Measurements from ENCODE around the gene PRKCB. TPM values are rescaled to one million over a fixed set of nuclear protein-coding genes. Genes with fewer than 3 reads are reported as not detected.
"Not testable (repeated sequence)": the region's sequence is repeated elsewhere in the genome, so short reads cannot be mapped to it uniquely, and the experiment has no call there.

PRKCB gene
- total RNA-seq, 2 donors from 2014 or later, result 2.9 to 28.6 TPM

GRCh38 chr16:23927796-23928195 is 92.0 kb downstream of the PRKCB start:
- 37% methylated on average over 4 of the region's 4 CpGs for WGBS
- Histone ChIP-seq H3K27me3 (replicated peaks; ENCODE audit: insufficient read depth) (no peaks in the 10 kb centered on the region), H3K4me3 (no peak overlapping the region), H3K27ac (no peak overlapping the region), H3K9me3 (no peaks in the 10 kb centered on the region), H3K36me3 (no peaks in the 10 kb centered on the region), H3K4me1 (replicated peaks) (no peaks in the 10 kb centered on the region)
- intact Hi-C loops (cut with DNase I), result no loop called here
- no peak for DNase-seq (ENCODE audit: low spot score)
- TF ChIP-seq POLR2AphosphoS5 (IDR thresholded peaks at IDR 0.05), result no peak
- TF ChIP-seq POLR2A (IDR thresholded peaks at IDR 0.05), result no peak
- no peak for TF ChIP-seq CTCF (IDR thresholded peaks at IDR 0.05)

- WGBS, result 88% methylated on average over 4 of the region's 4 CpGs
- intact Hi-C loops (cut with DNase I), result no loop called here
- Histone ChIP-seq H3K27ac (no peak overlapping the region), H3K4me3 (no peak overlapping the region), H3K27me3 (replicated peaks; ENCODE audit: insufficient read depth) (no peaks in the 10 kb centered on the region), H3K36me3 (no peaks in the 10 kb centered on the region), H3K4me1 (replicated peaks) (no peaks in the 10 kb centered on the region), H3K9me3 (no peaks in the 10 kb centered on the region)
- TF ChIP-seq POLR2A (IDR thresholded peaks at IDR 0.05) (no peak), CTCF (IDR thresholded peaks at IDR 0.05) (no peak)
- no peak for DNase-seq (ENCODE audit: low spot score)
Observed at GRCh38 chr16:23929237-23929636, 93.5 kb downstream of the PRKCB start.

GRCh38 chr16:23929856-23930255 is 94.1 kb downstream of the PRKCB start:
- Histone ChIP-seq H3K27me3 (replicated peaks; ENCODE audit: insufficient read depth) (no peaks in the 10 kb centered on the region), H3K4me3 (no peak overlapping the region), H3K27ac (no peak overlapping the region), H3K9me3 (no peaks in the 10 kb centered on the region), H3K4me1 (replicated peaks) (no peaks in the 10 kb centered on the region), H3K36me3 (no peaks in the 10 kb centered on the region)
- no peak for DNase-seq (ENCODE audit: low spot score)
- WGBS, result 86% methylated on average over 5 of the region's 5 CpGs
- intact Hi-C loops (cut with DNase I), result no loop called here
- TF ChIP-seq POLR2AphosphoS5 (IDR thresholded peaks at IDR 0.05) (no peak), POLR2A (IDR thresholded peaks at IDR 0.05) (no peak), CTCF (IDR thresholded peaks at IDR 0.05) (no peak)

DNA sequence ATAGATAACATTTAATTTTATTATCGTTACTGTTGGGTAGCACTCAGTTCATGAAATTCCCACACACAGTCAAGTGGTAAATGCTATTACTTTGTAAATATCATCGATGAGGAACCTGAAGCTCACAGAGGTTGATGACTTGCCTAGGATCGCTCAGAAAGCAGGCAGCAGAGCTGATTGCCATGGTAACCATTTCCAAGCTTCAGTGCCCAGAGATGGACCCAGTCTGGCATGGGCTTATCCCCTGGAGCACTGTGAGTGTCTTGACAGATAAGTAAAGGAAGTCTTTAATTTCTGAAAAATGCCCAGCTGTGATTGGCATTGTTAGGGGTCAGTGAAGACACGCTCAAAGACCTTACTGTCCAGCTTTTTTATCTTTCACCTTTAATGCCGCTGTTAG is 95.0 kb downstream of the PRKCB start:
- H3K4me1 ChIP-seq (replicated peaks), result no peaks in the 10 kb centered on the region
- H3K9me3 ChIP-seq, result no peaks in the 10 kb centered on the region
- no peaks in the 10 kb centered on the region for H3K36me3 ChIP-seq
- H3K4me3 ChIP-seq, result no peak overlapping the region
- no peak for DNase-seq (ENCODE audit: low spot score)
- WGBS, result 89% methylated on average over 5 of the region's 5 CpGs
- H3K27ac ChIP-seq, result no peak overlapping the region
- intact Hi-C loops (cut with DNase I), result no loop called here
- no peaks in the 10 kb centered on the region for H3K27me3 ChIP-seq (replicated peaks; ENCODE audit: insufficient read depth)
- TF ChIP-seq POLR2A (IDR thresholded peaks at IDR 0.05) (no peak), CTCF (IDR thresholded peaks at IDR 0.05) (no peak), POLR2AphosphoS5 (IDR thresholded peaks at IDR 0.05) (no peak)

- 92% methylated on average over 2 of the region's 2 CpGs for WGBS
- DNase-seq (ENCODE audit: low spot score), result no peak
- TF ChIP-seq CTCF (IDR thresholded peaks at IDR 0.05) (no peak), POLR2A (IDR thresholded peaks at IDR 0.05) (no peak), POLR2AphosphoS5 (IDR thresholded peaks at IDR 0.05) (no peak)
- H3K4me1 ChIP-seq (replicated peaks), result no peaks in the 10 kb centered on the region
- intact Hi-C loops (cut with DNase I), result no loop called here
- no peaks in the 10 kb centered on the region for H3K9me3 ChIP-seq
- no peak overlapping the region for H3K4me3 ChIP-seq
- no peaks in the 10 kb centered on the region for H3K36me3 ChIP-seq
- no peaks in the 10 kb centered on the region for H3K27me3 ChIP-seq (replicated peaks; ENCODE audit: insufficient read depth)
- H3K27ac ChIP-seq, result no peak overlapping the region
Observed at GRCh38 chr16:23931199-23931598, 95.4 kb downstream of the PRKCB start.

- intact Hi-C loops (cut with DNase I), result not testable (repeated sequence)
- 85% methylated on average over 2 of the region's 2 CpGs for WGBS
Observed at GRCh38 chr16:23933650-23934049, 97.9 kb downstream of the PRKCB start.

More at GRCh38 chr16:23933650-23934049, 97.9 kb downstream of the PRKCB start:
- H3K4me1 ChIP-seq (replicated peaks); DNase-seq (ENCODE audit: low spot score); H3K36me3 ChIP-seq; H3K4me3 ChIP-seq; H3K27me3 ChIP-seq (replicated peaks; ENCODE audit: insufficient read depth); H3K27ac ChIP-seq; H3K9me3 ChIP-seq: not testable (repeated sequence)
